ENCODE results near the gene PRKCZ.

- TF ChIP-seq CTCF (IDR thresholded peaks at IDR 0.05) (no peak), ZFX (IDR thresholded peaks at IDR 0.05; ENCODE audit: borderline replicate concordance) (no peak)
Observed at GRCh38 chr1:2232255-2232915, 182.2 kb downstream of the PRKCZ start.
